Left ventricle myocardium superior (tissue), 1 donor: ENCODE data around the gene SUDS3. TPM values are rescaled to one million over a fixed set of nuclear protein-coding genes. Genes with fewer than 3 reads are reported as not detected.
A peak's percentile ranks its signal among the peaks of the same experiment; 100 is the strongest.
"Not testable (repeated sequence)": the region's sequence is repeated elsewhere in the genome, so short reads cannot be mapped to it uniquely, and the experiment has no call there.

Experiments
- ATAC-seq: fragments of 200-7000 bp; cut with Tn5 transposase; one replicate; pipeline ENCODE4 v1.9.1; 2020; ENCODE audit warnings: mild to moderate bottlenecking, moderate library complexity
- DNase-seq: peaks from one replicate; pipeline ENCODE4 v3.0.0-alpha.2; 2020
- intact Hi-C: fragments of 100-400 bp; cut with micrococcal nuclease; formaldehyde crosslinking; loops from one replicate; pipeline ENCODE4 v1.11.0; 2022
- total RNA-seq: library from RNA; stranded (reverse); fragmentation: NEBNext Ultra II Directional; extraction: Animal tissue kit (Norgen Biotek cat#: 25700); gene quantifications from one replicate; pipeline ENCODE4 v1.2.1, GENCODE V29; 2021
- donor health status: DM: no; HTN: yes; CAD: no; lungs with severe emphysema.

Gene SUDS3
- total RNA-seq, 1 donor from 2014 or later, result 21.2 TPM

- DNase-seq, result no peak
- no peak for ATAC-seq
Measured at GRCh38 chr12:118377021-118377883, 897 bp downstream of the SUDS3 start.

GRCh38 chr12:118377884-118378470 lies 1.6 kb downstream of the SUDS3 start:
- DNase-seq, result peak; percentile 66
- ATAC-seq, result no peak
- intact Hi-C loops, result loop anchor here (5.0 kb wide), 1 partner anchor 196 kb away; no protein-coding TSS in a partner anchor

More at GRCh38 chr12:118377021-118377883, 897 bp downstream of the SUDS3 start:
- intact Hi-C loops, result loop anchor here (5.0 kb wide), 1 partner anchor 195 kb away; no protein-coding TSS in a partner anchor

GRCh38 chr12:118391424-118391823 lies 15.1 kb downstream of the SUDS3 start:
- intact Hi-C loops, result no loop called here
- DNase-seq, result no peak

GRCh38 chr12:118391836-118392235 lies 15.5 kb downstream of the SUDS3 start:
- DNase-seq (no peak), ATAC-seq (no peak)
- intact Hi-C loops, result no loop called here

More at GRCh38 chr12:118391424-118391823, 15.1 kb downstream of the SUDS3 start:
- ATAC-seq, result peak; percentile 57

- ATAC-seq (peak; percentile 85), DNase-seq (no peak)
- intact Hi-C loops, result no loop called here
Measured at GRCh38 chr12:118397708-118398440, 21.5 kb downstream of the SUDS3 start.

- no peak for DNase-seq
Measured at GRCh38 chr12:118398524-118398923, 22.2 kb downstream of the SUDS3 start.

GRCh38 chr12:118398940-118399339 lies 22.6 kb downstream of the SUDS3 start:
- ATAC-seq (no peak), DNase-seq (no peak)
- intact Hi-C loops, result no loop called here

More at GRCh38 chr12:118398524-118398923, 22.2 kb downstream of the SUDS3 start:
- intact Hi-C loops, result no loop called here
- ATAC-seq, result no peak

GRCh38 chr12:118402251-118402650 lies 25.9 kb downstream of the SUDS3 start:
- intact Hi-C loops, result no loop called here
- no peak for DNase-seq
- ATAC-seq, result peak; percentile 32

- ATAC-seq, result peak; percentile 47
- intact Hi-C loops, result no loop called here
- DNase-seq, result peak; percentile 45
Measured at GRCh38 chr12:118404876-118405521, 28.6 kb downstream of the SUDS3 start.

- ATAC-seq, intact Hi-C loops, DNase-seq: not testable (repeated sequence)
Measured at GRCh38 chr12:118408241-118408640, 31.9 kb downstream of the SUDS3 start.

GRCh38 chr12:118409834-118410233 lies 33.5 kb downstream of the SUDS3 start:
- ATAC-seq (no peak), DNase-seq (no peak)
- intact Hi-C loops, result no loop called here

GRCh38 chr12:118417942-118418341 lies 41.6 kb downstream of the SUDS3 start:
- intact Hi-C loops, result no loop called here

GRCh38 chr12:118418385-118419057 lies 42.2 kb downstream of the SUDS3 start:
- DNase-seq (no peak), ATAC-seq (no peak)
- intact Hi-C loops, result no loop called here

More at GRCh38 chr12:118417942-118418341, 41.6 kb downstream of the SUDS3 start:
- DNase-seq (no peak), ATAC-seq (no peak)

- ATAC-seq (no peak), DNase-seq (no peak)
- intact Hi-C loops, result no loop called here
Measured at GRCh38 chr12:118420673-118421072, 44.3 kb downstream of the SUDS3 start.

GRCh38 chr12:118424884-118425283 lies 48.5 kb downstream of the SUDS3 start:
- DNase-seq (no peak), ATAC-seq (no peak)
- intact Hi-C loops, result no loop called here

GRCh38 chr12:118425364-118425763 lies 49.0 kb downstream of the SUDS3 start:
- intact Hi-C loops, result no loop called here
- ATAC-seq (no peak), DNase-seq (no peak)

- ATAC-seq (no peak), DNase-seq (no peak)
- intact Hi-C loops, result no loop called here
Measured at GRCh38 chr12:118427819-118428218, 51.5 kb downstream of the SUDS3 start.

GRCh38 chr12:118428643-118429042 lies 52.3 kb downstream of the SUDS3 start:
- ATAC-seq (no peak), DNase-seq (no peak)
- intact Hi-C loops, result no loop called here
